GM12873 (cell line): ENCODE results near the gene NTRK2.

Source experiments
- TF ChIP-seq, protein P1 (sequence below): IDR thresholded peaks from 2 replicates; pipeline ENCODE4 v1.5.1; 2012; ENCODE audit warnings: low read depth, mild to moderate bottlenecking, moderate library complexity, low read length, control low read depth; ENCODE audit not compliant: insufficient read depth; ENCODE audit errors: missing control alignments

NTRK2 gene

DNA sequence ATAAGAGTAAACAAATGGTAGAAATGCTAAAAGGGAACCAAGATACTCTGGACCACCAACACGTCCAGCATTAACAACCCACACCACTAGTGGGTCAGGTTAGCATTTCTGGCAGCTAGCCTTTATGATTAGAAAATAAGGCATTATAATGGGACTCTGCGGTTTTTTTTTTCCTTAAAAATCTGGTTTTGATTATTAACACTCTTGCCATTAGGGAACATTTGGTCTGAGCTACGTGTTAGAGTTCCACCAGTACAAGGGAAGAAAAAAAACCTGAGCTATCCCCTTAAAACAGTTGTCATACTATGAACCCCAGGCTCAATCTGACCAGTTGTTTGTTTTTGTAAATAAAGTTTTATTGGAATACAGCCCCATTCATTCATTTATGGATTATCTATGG is 110.4 kb downstream of the NTRK2 start:
- TF ChIP-seq, protein P1, sequence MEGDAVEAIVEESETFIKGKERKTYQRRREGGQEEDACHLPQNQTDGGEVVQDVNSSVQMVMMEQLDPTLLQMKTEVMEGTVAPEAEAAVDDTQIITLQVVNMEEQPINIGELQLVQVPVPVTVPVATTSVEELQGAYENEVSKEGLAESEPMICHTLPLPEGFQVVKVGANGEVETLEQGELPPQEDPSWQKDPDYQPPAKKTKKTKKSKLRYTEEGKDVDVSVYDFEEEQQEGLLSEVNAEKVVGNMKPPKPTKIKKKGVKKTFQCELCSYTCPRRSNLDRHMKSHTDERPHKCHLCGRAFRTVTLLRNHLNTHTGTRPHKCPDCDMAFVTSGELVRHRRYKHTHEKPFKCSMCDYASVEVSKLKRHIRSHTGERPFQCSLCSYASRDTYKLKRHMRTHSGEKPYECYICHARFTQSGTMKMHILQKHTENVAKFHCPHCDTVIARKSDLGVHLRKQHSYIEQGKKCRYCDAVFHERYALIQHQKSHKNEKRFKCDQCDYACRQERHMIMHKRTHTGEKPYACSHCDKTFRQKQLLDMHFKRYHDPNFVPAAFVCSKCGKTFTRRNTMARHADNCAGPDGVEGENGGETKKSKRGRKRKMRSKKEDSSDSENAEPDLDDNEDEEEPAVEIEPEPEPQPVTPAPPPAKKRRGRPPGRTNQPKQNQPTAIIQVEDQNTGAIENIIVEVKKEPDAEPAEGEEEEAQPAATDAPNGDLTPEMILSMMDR: no peak

DNA sequence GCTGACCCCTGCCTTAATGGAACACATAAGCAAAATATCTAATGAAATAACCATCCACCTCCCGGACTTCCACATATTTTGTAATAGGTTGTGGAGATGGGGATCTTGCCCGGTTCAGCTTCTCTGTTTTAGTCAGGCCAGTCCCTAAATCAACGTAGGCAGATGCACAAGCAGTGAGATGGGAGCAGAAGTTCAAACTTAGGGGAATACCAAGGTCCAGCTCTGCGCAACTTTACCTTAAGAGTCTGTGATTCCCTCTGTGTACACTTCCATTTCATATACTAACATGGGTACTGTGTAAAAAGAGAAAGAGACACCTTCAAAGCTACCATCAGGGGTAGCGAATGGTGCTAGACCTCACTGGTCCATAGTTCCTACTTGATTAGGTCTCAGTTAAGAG is 110.9 kb downstream of the NTRK2 start:
- TF ChIP-seq, protein P1: no peak

DNA sequence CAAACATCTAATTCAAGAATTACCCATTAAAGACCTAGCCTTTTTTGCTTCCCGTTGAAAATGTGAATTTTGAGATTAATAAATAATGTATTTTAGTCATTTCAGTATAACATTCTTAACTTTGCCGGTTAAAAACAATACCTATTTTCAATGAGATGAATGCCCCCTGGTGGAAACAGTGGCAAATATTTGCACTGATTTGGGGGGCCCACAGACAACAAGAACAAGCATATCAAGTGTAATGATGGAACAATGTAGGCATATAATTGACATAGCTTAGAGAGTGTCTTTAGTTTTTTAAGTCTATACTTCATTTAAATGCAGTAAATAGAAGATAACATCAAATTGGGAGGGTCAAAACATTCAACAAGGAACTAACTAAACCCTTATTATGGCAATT is 111.9 kb downstream of the NTRK2 start:
- TF ChIP-seq, protein P1: peak; percentile 38

DNA sequence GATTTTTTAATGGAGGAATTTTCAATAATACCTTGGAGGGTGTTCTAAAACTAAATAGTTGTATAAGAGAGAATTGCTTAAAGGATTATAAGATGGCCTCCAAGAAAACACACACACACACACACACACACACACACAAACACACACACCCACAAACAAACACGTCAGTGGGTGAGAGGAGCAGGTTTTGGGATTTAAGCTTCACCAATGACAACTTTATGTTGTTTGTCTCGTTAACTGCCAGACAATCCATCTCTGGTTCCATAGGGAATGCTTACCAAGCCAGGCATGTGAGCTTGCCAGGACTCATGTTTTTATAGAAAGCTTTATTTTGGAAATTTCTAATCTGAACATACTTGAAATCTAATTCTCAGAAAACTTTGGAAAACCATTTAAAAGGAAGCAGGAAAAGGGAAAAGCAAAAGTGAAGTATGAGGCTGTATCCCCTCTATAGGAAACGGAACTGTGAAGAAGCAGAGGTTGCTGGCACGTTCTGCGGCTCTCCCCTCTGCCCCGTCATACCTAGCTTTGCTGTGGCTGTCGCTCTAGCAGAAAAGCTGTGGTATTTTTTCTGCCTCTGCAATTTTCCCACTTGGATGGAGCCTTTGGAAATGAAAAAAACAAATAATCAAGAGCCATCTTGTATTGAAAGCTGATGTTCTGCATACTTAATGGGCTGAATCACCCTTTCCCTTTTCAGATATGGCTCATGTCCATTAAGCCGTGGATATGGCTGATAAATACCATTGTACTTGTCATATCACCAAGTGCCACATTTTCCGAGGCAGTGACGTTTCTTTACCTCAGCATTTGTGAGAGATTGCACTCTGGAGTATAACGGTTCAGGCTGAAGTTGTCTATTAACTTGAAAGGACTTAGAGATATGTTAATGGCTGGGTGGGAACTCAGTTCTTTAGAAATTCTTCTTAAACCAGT is 112.7 kb downstream of the NTRK2 start:
- TF ChIP-seq, protein P1: no peak

DNA sequence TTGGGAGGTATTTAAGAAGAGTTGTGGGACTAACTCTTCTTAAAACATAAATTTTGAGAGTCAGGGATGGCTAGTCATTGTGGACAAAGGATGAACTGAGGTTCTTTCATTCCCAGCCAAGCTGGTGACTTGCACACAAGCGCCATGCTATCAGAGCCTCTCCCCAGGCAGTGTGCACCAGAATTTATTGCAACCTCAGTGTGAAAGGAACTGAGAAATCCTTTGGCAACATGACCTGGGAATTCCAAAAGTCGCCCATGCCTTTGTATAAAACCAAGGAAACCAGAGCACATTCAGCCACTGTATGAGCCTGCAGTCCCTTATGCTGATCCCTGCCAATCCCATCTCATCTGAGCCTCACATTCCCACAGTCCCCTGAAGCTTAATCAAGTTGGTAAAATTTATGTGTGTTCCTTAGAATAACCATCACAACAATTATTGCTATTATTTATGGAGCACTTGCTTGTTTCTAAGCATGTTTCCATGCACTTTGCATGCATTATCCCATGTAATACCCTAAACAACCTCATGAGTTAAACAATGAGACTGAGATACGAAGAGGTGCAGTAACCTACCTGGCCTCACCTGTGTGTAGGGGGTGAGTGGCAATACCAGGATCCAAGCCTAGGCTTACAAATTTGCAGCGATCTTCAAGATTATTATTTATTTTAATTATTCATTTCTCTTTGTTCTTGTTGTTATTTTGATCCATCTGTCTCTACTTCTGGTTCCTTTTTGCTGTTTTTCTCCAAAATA is 116.4 kb downstream of the NTRK2 start:
- TF ChIP-seq, protein P1: no peak

DNA sequence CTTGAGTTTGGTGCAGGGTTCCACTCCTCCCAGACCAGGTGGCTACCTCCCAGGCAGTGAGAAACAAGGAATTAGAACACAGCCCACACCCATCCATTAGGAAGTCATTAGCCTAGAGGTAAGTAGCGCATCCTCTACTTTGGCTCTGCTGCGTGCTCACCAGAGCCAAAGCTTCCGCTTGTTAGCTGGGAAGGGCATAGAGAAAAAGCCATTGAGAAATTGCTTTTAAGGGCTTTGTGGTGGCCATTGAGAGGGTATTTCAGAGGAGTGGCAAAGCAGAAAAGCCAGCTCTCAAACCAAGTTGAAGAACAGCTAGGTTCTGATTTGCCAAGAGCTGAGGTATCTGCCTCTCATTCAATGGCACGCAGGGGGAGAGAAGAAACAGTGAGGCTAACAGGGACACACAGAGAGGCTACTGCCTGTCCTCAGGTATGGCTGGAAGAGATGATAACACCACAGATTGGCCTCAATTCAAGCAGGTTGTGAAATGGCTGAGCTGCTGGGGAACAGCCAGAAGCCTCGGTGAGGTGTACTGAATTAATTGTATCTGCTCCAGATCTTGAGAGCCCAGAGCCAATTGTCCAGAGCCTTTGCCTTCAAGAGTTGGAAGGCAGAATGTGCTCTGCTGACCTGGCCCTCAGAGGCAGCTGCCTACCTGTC is 119.4 kb downstream of the NTRK2 start:
- TF ChIP-seq, protein P1: no peak

DNA sequence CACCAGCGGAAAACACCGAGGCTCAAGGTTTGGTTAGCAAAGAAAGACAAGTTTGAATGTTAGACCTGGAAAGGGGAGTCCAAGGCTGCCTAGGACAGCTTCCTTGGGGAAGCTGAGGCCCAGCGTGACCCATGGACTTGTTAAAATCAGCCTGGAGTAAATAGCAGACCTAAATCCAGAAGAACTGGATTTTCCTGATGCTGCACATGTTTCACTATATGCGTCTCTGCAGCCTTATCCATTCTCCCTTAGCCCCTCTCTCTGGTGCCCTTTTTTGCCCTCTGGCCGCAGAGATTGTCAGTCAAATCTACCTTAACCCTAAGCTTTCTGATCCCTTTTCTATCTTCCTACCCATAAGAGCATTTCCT is 119.9 kb downstream of the NTRK2 start:
- TF ChIP-seq, protein P1: no peak
